Liver (tissue), 9 donors: ENCODE measurements around the gene MACROD1. TPM values are rescaled to one million over a fixed set of nuclear protein-coding genes. Genes with fewer than 3 reads are reported as not detected.

Experiments
- DNase-seq: peaks from one replicate; pipeline ENCODE4 v3.0.0-alpha.2; 2017; ENCODE audit warnings: low spot score
- H3K27ac ChIP-seq, 2 donors: one replicate each; pipeline ENCODE4 v1.7.0; 2013; ENCODE audit warnings: inconsistent platforms in 2 of 2, low read length in 2 of 2, control low read depth in 1 of 2, low read depth in 1 of 2, mild to moderate bottlenecking in 1 of 2
- H3K27me3 ChIP-seq, 4 donors: one replicate each; pipeline versions ENCODE4 v1.6.1 to v1.7.0; 2013; ENCODE audit warnings: low read length in 3 of 4, inconsistent platforms in 1 of 4, mild to moderate bottlenecking in 1 of 4, moderate library complexity in 1 of 4; ENCODE audit not compliant: control insufficient read depth in 4 of 4, insufficient read depth in 4 of 4
- H3K36me3 ChIP-seq, 4 donors: one replicate each; pipeline versions ENCODE4 v1.6.1 to v1.7.0; 2013; ENCODE audit warnings: low read length in 3 of 4, mild to moderate bottlenecking in 3 of 4, low read depth in 1 of 4, moderate library complexity in 1 of 4; ENCODE audit not compliant: control insufficient read depth in 4 of 4, insufficient read depth in 3 of 4
- H3K4me1 ChIP-seq, 4 donors: one replicate each; pipeline versions ENCODE4 v1.6.1 to v1.7.0; 2013; ENCODE audit warnings: low read length in 3 of 4, mild to moderate bottlenecking in 3 of 4, moderate library complexity in 1 of 4; ENCODE audit not compliant: control insufficient read depth in 4 of 4, insufficient read depth in 4 of 4
- H3K4me3 ChIP-seq, 3 donors: one replicate each; pipeline versions ENCODE4 v1.6.1 to v1.7.0; 2013; ENCODE audit warnings: low read length in 3 of 3, control low read depth in 1 of 3, low read depth in 1 of 3, mild to moderate bottlenecking in 1 of 3
- H3K9ac ChIP-seq, 2 donors: one replicate each; pipeline ENCODE4 v1.7.0; 2013; ENCODE audit warnings: low read length in 2 of 2, mild to moderate bottlenecking in 2 of 2, moderate library complexity in 2 of 2, control low read depth in 1 of 2, low read depth in 1 of 2
- H3K9me3 ChIP-seq, 4 donors: one replicate each; pipeline versions ENCODE4 v1.6.1 to v1.7.0; 2013; ENCODE audit warnings: low read length in 3 of 4; ENCODE audit not compliant: control insufficient read depth in 4 of 4
- EGR1 ChIP-seq, 2 donors: IDR thresholded peaks; 2 replicates each; pipeline ENCODE4 v1.6.1; 2016 to 2018; ENCODE audit warnings: antibody characterized with exemption in 2 of 2, low read depth in 2 of 2
- GABPA ChIP-seq, 2 donors: IDR thresholded peaks in 1 of 2; conservative IDR thresholded peaks in 1 of 2; 2 replicates each; pipeline ENCODE4 v1.6.1; 2016; ENCODE audit warnings: antibody characterized with exemption in 2 of 2, mild to moderate bottlenecking in 1 of 2, moderate library complexity in 1 of 2
- JUND ChIP-seq, 2 donors: IDR thresholded peaks; 2 replicates each; pipeline ENCODE4 v1.6.1; 2016; ENCODE audit warnings: antibody characterized with exemption in 2 of 2
- RAD21 ChIP-seq, 2 donors: IDR thresholded peaks; 2 replicates each; pipeline ENCODE4 v1.6.1; 2016; ENCODE audit warnings: antibody characterized with exemption in 2 of 2, mild to moderate bottlenecking in 2 of 2
- RXRA ChIP-seq, 2 donors: IDR thresholded peaks; 2 replicates each; pipeline ENCODE4 v1.6.1; 2017 to 2018; ENCODE audit warnings: antibody characterized with exemption in 2 of 2, mild to moderate bottlenecking in 1 of 2
- TAF1 ChIP-seq: conservative IDR thresholded peaks from 2 replicates; pipeline ENCODE4 v1.6.1; 2016; ENCODE audit warnings: antibody characterized with exemption, mild to moderate bottlenecking
- YY1 ChIP-seq: IDR thresholded peaks from 2 replicates; pipeline ENCODE4 v1.6.1; 2016; ENCODE audit warnings: antibody characterized with exemption, mild to moderate bottlenecking
- WGBS: extraction: QIAGEN DNeasy Blood & Tissue Kit; methylation state at CpG from one replicate; pipeline ENCODE4 v1.1.7; 2013; 5-methylcytosine and 5-hydroxymethylcytosine counted together
- polyA plus RNA-seq, 2 donors: library from polyadenylated mRNA; stranded (reverse) in 1 of 2; unstranded in 1 of 2; fragments of 200-250 nt in 1 of 2; fragments of >200 nt in 1 of 2; fragmentation: Nextera tagmentation in 1 of 2; extraction: Ambion mirVana in 1 of 2; gene quantifications; one replicate each; pipeline versions ENCODE4 v1.2.1 to v1.2.3, GENCODE V29; 2013 to 2015
- total RNA-seq, 2 donors: library from RNA; depleted of rRNA; stranded (reverse); fragments of >200 nt; gene quantifications; one replicate each; pipeline ENCODE4 v1.2.3, GENCODE V29; 2014
- TF ChIP-seq, protein P1 (sequence below): IDR thresholded peaks from 2 replicates; pipeline ENCODE4 v1.6.1; 2016; ENCODE audit warnings: antibody characterized with exemption, mild to moderate bottlenecking
- TF ChIP-seq, protein P2 (sequence below): fragments of 150-350 bp; IDR thresholded peaks from 2 replicates; pipeline ENCODE4 v1.5.1; 2017; ENCODE audit warnings: improper control_type of control experiment, low read depth, low read length; ENCODE audit not compliant: missing input control
- TF ChIP-seq, protein P3 (sequence below): IDR thresholded peaks from 2 replicates; pipeline ENCODE4 v1.6.1; 2016; ENCODE audit warnings: antibody characterized with exemption
- donor health status: healthy.
- donor health status: healthy.
- donor health status: healthy.
- donor health status: healthy.
- donor health status: healthy.

Gene MACROD1
- total and polyA plus RNA-seq, 4 donors, result 8.9 to 25.9 (median 13.1) TPM

DNA sequence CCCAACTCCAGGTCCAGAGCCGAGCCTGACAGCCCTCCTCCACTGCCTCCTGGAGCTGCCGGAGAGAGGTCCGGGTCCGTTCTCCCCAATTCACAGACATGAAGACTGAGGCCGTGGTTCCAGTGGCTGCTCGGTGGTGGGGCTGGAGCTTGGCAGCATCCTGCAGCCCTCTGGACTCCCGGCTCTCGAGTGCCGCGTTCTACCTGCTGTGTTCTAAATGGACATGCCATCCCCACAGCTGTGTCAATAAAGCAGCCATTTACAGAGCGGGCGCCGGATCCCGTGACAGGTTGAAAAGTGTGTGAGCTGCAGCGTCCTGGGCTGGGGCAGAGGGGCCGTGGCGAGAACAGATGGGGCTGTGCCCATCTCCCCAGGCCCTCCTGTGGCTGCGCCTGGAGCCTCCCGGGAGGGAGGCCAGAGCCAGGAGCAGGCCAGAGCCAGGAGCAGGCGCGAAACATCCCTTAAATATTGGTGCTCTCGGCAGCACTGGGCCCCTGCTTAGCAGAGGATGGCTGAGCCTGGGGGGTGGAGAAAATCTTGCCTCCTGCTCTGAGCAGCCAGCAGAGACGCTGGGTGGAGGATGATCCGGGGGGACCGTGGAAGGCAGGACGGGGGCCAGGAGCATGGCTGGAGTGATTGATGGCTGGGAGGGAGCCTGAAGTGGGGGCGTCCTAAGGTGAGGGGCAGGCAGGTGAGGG is 84.0 kb downstream of the MACROD1 start (continued):
- TF ChIP-seq, protein P1, sequence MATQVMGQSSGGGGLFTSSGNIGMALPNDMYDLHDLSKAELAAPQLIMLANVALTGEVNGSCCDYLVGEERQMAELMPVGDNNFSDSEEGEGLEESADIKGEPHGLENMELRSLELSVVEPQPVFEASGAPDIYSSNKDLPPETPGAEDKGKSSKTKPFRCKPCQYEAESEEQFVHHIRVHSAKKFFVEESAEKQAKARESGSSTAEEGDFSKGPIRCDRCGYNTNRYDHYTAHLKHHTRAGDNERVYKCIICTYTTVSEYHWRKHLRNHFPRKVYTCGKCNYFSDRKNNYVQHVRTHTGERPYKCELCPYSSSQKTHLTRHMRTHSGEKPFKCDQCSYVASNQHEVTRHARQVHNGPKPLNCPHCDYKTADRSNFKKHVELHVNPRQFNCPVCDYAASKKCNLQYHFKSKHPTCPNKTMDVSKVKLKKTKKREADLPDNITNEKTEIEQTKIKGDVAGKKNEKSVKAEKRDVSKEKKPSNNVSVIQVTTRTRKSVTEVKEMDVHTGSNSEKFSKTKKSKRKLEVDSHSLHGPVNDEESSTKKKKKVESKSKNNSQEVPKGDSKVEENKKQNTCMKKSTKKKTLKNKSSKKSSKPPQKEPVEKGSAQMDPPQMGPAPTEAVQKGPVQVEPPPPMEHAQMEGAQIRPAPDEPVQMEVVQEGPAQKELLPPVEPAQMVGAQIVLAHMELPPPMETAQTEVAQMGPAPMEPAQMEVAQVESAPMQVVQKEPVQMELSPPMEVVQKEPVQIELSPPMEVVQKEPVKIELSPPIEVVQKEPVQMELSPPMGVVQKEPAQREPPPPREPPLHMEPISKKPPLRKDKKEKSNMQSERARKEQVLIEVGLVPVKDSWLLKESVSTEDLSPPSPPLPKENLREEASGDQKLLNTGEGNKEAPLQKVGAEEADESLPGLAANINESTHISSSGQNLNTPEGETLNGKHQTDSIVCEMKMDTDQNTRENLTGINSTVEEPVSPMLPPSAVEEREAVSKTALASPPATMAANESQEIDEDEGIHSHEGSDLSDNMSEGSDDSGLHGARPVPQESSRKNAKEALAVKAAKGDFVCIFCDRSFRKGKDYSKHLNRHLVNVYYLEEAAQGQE, result no peak
- no peak for TF ChIP-seq RXRA (IDR thresholded peaks at IDR 0.05)
- TF ChIP-seq RAD21 (IDR thresholded peaks at IDR 0.05), result no peak

DNA sequence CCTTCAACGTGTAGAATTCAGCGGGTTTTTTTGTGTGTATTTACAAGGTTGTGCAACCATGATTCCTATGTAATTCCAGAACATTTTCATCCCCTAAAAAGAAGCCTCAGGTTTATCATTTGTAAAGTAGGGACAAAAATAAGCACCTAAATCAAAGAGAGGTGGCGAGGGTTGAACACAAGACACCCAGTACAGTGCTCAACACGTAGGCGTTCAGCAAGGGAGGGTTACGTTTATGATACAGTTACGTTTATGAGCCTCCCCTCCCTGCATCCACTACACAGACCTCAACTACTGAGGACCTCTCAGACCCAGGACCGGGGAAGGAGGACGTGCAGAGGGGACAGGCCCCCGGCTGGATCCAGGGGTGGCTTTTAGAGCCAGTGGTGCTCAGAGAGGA is 85.5 kb downstream of the MACROD1 start:
- WGBS, result 93% methylated on average over 10 of the region's 10 CpGs
- no peaks in the 10 kb centered on the region for H3K9me3 ChIP-seq

DNA sequence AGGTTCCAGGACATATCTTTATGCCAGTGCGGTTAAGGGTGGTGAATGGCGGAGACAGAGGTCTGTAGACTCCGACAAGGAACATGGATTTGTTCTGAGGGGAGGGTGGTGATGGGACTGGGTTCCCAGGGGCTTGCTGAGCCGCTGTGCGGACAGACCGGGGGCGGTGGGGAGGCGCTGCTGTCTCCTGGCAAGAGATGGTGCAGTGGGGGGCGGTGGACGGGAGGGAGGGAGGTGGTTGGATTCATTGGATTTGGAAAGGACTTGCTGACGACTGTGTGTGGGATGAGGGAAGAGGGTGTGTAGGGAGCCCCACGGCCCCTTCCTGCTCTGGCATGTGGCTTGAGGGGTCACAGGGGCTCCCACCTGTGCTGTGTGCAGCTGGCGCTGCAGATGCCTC is 87.0 kb downstream of the MACROD1 start:
- no peak for DNase-seq
- no peaks in the 10 kb centered on the region for H3K9me3 ChIP-seq
- no peaks in the 10 kb centered on the region for H3K4me1 ChIP-seq
- H3K4me3 ChIP-seq, result no peak overlapping the region
- H3K27ac ChIP-seq, result no peak overlapping the region
- no peak overlapping the region for H3K9ac ChIP-seq
- no peaks in the 10 kb centered on the region for H3K36me3 ChIP-seq
- no peaks in the 10 kb centered on the region for H3K27me3 ChIP-seq
- TF ChIP-seq, protein P2, sequence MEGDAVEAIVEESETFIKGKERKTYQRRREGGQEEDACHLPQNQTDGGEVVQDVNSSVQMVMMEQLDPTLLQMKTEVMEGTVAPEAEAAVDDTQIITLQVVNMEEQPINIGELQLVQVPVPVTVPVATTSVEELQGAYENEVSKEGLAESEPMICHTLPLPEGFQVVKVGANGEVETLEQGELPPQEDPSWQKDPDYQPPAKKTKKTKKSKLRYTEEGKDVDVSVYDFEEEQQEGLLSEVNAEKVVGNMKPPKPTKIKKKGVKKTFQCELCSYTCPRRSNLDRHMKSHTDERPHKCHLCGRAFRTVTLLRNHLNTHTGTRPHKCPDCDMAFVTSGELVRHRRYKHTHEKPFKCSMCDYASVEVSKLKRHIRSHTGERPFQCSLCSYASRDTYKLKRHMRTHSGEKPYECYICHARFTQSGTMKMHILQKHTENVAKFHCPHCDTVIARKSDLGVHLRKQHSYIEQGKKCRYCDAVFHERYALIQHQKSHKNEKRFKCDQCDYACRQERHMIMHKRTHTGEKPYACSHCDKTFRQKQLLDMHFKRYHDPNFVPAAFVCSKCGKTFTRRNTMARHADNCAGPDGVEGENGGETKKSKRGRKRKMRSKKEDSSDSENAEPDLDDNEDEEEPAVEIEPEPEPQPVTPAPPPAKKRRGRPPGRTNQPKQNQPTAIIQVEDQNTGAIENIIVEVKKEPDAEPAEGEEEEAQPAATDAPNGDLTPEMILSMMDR, result no peak
- no peak for TF ChIP-seq TAF1
- no peak for TF ChIP-seq EGR1 (IDR thresholded peaks at IDR 0.05; ENCODE audit: low read depth in 2 of 2)
- no peak for TF ChIP-seq JUND (IDR thresholded peaks at IDR 0.05)
- whole genome bisulfite sequencing, result 92% methylated on average over 13 of the region's 13 CpGs

More for the DNA sequence above, 85.5 kb downstream of the MACROD1 start:
- Histone ChIP-seq H3K9ac (no peak overlapping the region), H3K4me1 (peaks cover 4 to 12% (median 11%) of the 10 kb centered on the region in 4 donors), H3K36me3 (no peaks in the 10 kb centered on the region), H3K27ac (no peak overlapping the region), H3K27me3 (no peaks in the 10 kb centered on the region), H3K4me3 (no peak overlapping the region)
- TF ChIP-seq, protein P3, sequence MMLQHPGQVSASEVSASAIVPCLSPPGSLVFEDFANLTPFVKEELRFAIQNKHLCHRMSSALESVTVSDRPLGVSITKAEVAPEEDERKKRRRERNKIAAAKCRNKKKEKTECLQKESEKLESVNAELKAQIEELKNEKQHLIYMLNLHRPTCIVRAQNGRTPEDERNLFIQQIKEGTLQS, result no peak
- no peak for TF ChIP-seq YY1
- no peak for TF ChIP-seq TAF1
- TF ChIP-seq EGR1 (IDR thresholded peaks at IDR 0.05; ENCODE audit: low read depth in 2 of 2), result no peak
- TF ChIP-seq GABPA (IDR thresholded peaks at IDR 0.05 in 1 of 2, conservative IDR thresholded peaks at IDR 0.05 in 1 of 2), result no peak
- no peak for DNase-seq
